Activated CD8-positive, alpha-beta T cell treated with anti-CD3 and anti-CD28 coated beads for 36 hours (primary cell): Measurements from ENCODE around the gene EPYC. TPM values are rescaled to one million over a fixed set of nuclear protein-coding genes. Genes with fewer than 3 reads are reported as not detected.

Experiments used
- ATAC-seq: fragments of 200-7000 bp; cut with Tn5 transposase; one replicate; pipeline ENCODE4 v1.10.0; 2021; ENCODE audit warnings: mild to moderate bottlenecking, moderate library complexity
- CTCF ChIA-PET: fragments of 350-600 bp; sonication (Branson Sonifier 250); formaldehyde crosslinking; loops from one replicate; lab custom pipeline; 2021; ENCODE audit warnings: antibody characterized with exemption; lab: Charles Lee
- POLR2A ChIA-PET: fragments of 350-600 bp; sonication (Branson Sonifier 250); formaldehyde crosslinking; loops from one replicate; lab custom pipeline; 2021; ENCODE audit warnings: antibody characterized with exemption; lab: Charles Lee
- DNase-seq: peaks from one replicate; pipeline ENCODE4 v3.0.0-alpha.2; 2020
- H3K27ac Mint-ChIP-seq: one replicate; pipeline ENCODE4 v1.8.0; 2021; ENCODE audit warnings: mild to moderate bottlenecking, mixed read lengths
- H3K27me3 Mint-ChIP-seq: one replicate; pipeline ENCODE4 v1.8.0; 2021; ENCODE audit warnings: mixed read lengths
- H3K36me3 Mint-ChIP-seq: one replicate; pipeline ENCODE4 v1.8.0; 2021; ENCODE audit warnings: low read depth, mixed read lengths
- H3K4me1 Mint-ChIP-seq: one replicate; pipeline ENCODE4 v1.8.0; 2021; ENCODE audit warnings: low read depth, mixed read lengths
- H3K4me3 Mint-ChIP-seq: one replicate; pipeline ENCODE4 v1.8.0; 2021; ENCODE audit warnings: mild to moderate bottlenecking, moderate library complexity, mixed read lengths
- H3K9me3 Mint-ChIP-seq: one replicate; pipeline ENCODE4 v1.8.0; 2021; ENCODE audit warnings: mixed read lengths
- intact Hi-C: fragments of 100-400 bp; cut with micrococcal nuclease; formaldehyde crosslinking; loops from one replicate; pipeline ENCODE4 v1.10.0; 2022
- total RNA-seq, 2 experiments: library from RNA; stranded (reverse); gene quantifications; one replicate each; pipeline ENCODE4 v1.2.3, GENCODE V29; 2021
- TF ChIP-seq, protein P1 (sequence below): fragments of 200-600 bp; IDR thresholded peaks from one replicate; pipeline ENCODE4 v1.8.0; 2022; ENCODE audit warnings: antibody characterized with exemption, mild to moderate bottlenecking

EPYC gene, protein sequence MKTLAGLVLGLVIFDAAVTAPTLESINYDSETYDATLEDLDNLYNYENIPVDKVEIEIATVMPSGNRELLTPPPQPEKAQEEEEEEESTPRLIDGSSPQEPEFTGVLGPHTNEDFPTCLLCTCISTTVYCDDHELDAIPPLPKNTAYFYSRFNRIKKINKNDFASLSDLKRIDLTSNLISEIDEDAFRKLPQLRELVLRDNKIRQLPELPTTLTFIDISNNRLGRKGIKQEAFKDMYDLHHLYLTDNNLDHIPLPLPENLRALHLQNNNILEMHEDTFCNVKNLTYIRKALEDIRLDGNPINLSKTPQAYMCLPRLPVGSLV
- not detected for total RNA-seq

DNA sequence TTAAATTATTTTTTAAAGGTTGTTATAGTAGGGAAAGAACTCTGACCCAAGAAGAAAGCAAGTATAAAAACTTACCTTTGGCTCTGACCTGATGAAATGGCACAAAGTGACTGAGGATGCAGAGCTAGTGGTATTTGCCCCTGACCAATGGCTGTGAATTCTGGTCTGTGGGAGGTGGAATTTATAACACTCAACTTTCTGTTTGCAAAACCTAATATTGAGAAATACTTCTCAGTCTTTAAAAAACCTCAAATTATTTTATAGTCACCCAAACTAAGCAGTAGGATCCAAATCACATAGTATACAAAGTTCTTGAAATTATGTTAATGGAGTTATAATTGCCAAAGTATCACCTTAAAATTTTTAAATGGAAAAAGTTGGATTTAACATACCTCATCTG is at the start of gene EPYC:
EPYC (minus strand) TSS at position 101 of the 400 bp plus-strand sequence. CDS start 2,407 bp downstream, outside the sequence.
- no peak for ATAC-seq
- intact Hi-C loops: no loop called here
- no peak within 1 kb of the TSS for H3K27ac Mint-ChIP-seq
- POLR2A ChIA-PET: interaction anchor here (0.6 kb wide), 1 partner anchor 1332 kb away, joined by 3 read pairs; no protein-coding TSS in a partner anchor
- no peaks in the 10 kb centered on the region for H3K9me3 Mint-ChIP-seq
- no peak within 1 kb of the TSS for H3K4me3 Mint-ChIP-seq
- CTCF ChIA-PET: interaction anchor here (0.8 kb wide), 1 partner anchor 102 kb away, joined by 3 read pairs; no protein-coding TSS in a partner anchor
- no peaks in the 10 kb centered on the region for H3K36me3 Mint-ChIP-seq
- peaks cover 14% of the 10 kb centered on the region for H3K4me1 Mint-ChIP-seq
- TF ChIP-seq, protein P1, sequence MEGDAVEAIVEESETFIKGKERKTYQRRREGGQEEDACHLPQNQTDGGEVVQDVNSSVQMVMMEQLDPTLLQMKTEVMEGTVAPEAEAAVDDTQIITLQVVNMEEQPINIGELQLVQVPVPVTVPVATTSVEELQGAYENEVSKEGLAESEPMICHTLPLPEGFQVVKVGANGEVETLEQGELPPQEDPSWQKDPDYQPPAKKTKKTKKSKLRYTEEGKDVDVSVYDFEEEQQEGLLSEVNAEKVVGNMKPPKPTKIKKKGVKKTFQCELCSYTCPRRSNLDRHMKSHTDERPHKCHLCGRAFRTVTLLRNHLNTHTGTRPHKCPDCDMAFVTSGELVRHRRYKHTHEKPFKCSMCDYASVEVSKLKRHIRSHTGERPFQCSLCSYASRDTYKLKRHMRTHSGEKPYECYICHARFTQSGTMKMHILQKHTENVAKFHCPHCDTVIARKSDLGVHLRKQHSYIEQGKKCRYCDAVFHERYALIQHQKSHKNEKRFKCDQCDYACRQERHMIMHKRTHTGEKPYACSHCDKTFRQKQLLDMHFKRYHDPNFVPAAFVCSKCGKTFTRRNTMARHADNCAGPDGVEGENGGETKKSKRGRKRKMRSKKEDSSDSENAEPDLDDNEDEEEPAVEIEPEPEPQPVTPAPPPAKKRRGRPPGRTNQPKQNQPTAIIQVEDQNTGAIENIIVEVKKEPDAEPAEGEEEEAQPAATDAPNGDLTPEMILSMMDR: no peak
- DNase-seq: no peak
- no peaks in the 10 kb centered on the region for H3K27me3 Mint-ChIP-seq

- no peak overlapping the region for H3K27ac Mint-ChIP-seq
- ChIA-PET POLR2A (no interaction called here), CTCF (no interaction called here)
- ATAC-seq (no peak), DNase-seq (no peak)
- no peaks in the 10 kb centered on the region for H3K36me3 Mint-ChIP-seq
- no peak overlapping the region for H3K4me3 Mint-ChIP-seq
- intact Hi-C loops: no loop called here
- TF ChIP-seq, protein P1: no peak
- H3K9me3 Mint-ChIP-seq: no peaks in the 10 kb centered on the region
- no peaks in the 10 kb centered on the region for H3K4me1 Mint-ChIP-seq
- H3K27me3 Mint-ChIP-seq: peaks cover 1% of the 10 kb centered on the region
Measured at GRCh38 chr12:91053951-91054715, 49.4 kb upstream of the EPYC start.

- Mint-ChIP-seq H3K4me1 (no peaks in the 10 kb centered on the region), H3K9me3 (no peaks in the 10 kb centered on the region), H3K27ac (no peak overlapping the region), H3K4me3 (no peak overlapping the region), H3K27me3 (peaks cover 1% of the 10 kb centered on the region), H3K36me3 (no peaks in the 10 kb centered on the region)
- ChIA-PET POLR2A (no interaction called here), CTCF (no interaction called here)
- no peak for ATAC-seq
- TF ChIP-seq, protein P1: no peak
- no peak for DNase-seq
- intact Hi-C loops: no loop called here
Measured at GRCh38 chr12:91052026-91052425, 47.3 kb upstream of the EPYC start.

DNA sequence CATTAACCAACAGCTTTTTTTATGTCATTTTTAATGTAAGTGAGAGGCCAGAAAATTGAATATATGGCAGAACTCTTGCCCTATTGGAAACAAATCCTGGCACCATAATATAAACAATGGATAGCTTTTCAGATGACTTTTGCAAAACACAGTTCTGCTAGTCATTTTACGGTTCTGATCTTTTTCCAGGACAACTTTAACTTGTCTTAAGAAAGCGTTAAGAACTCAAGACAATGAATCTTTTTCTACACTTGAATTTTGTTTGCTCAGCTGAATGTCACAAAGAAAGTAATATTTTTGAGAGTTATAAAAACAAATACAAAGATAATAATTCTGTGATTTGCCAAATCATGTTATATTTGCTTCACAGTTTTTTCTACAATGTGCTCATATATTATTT is 39.8 kb upstream of the EPYC start:
- Mint-ChIP-seq H3K9me3 (no peaks in the 10 kb centered on the region), H3K4me1 (no peaks in the 10 kb centered on the region), H3K4me3 (no peak overlapping the region), H3K36me3 (no peaks in the 10 kb centered on the region), H3K27ac (no peak overlapping the region), H3K27me3 (no peaks in the 10 kb centered on the region)
- POLR2A ChIA-PET: interaction anchor here (0.6 kb wide), 1 partner anchor 1275 kb away, joined by 3 read pairs; no protein-coding TSS in a partner anchor
- ATAC-seq (no peak), DNase-seq (no peak)
- CTCF ChIA-PET: no interaction called here
- TF ChIP-seq, protein P1: no peak
- intact Hi-C loops: no loop called here

DNA sequence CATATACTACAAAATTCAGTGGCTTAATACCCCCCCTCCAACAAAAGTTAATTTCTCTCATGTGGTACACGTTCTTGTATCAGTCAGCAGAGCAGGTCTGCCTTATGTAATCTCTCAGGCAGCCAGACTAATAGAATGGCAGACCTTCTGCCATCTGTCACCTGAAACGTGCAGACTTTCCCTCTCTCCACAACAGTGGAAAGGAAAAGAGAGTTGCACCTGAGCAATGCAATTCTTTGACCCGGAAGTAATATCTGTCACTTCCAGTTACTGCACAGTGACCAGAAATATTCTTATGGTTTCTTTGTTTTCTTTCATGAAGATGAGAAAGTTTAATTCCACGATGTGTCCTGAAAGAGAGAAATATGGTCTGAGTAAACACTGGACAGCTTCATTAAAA is 38.6 kb upstream of the EPYC start:
- intact Hi-C loops: no loop called here
- DNase-seq (no peak), ATAC-seq (no peak)
- Mint-ChIP-seq H3K4me3 (no peak overlapping the region), H3K4me1 (no peaks in the 10 kb centered on the region), H3K27me3 (no peaks in the 10 kb centered on the region), H3K27ac (no peak overlapping the region), H3K36me3 (no peaks in the 10 kb centered on the region), H3K9me3 (no peaks in the 10 kb centered on the region)
- TF ChIP-seq, protein P1: no peak
- CTCF ChIA-PET: no interaction called here
- POLR2A ChIA-PET: no interaction called here
